Hindlimb muscle (tissue), 1 donor: ENCODE measurements around the gene HDDC2. TPM values are rescaled to one million over a fixed set of nuclear protein-coding genes. Genes with fewer than 3 reads are reported as not detected.
A peak's percentile ranks its signal among the peaks of the same experiment; 100 is the strongest.

Experiments
- DNase-seq: peaks from one replicate; pipeline ENCODE4 v3.0.0-alpha.2; 2013
- polyA plus RNA-seq: library from polyadenylated mRNA; unstranded; fragments of 120-200 nt; gene quantifications from one replicate; pipeline ENCODE4 v1.2.1, GENCODE V29; 2013; ENCODE audit not compliant: insufficient read length

Gene HDDC2
- polyA plus RNA-seq: 58.0 TPM

- DNase-seq: peak; percentile 75
These were observed at the start of gene HDDC2 for GRCh38 chr6:125301435-125302391. Gene HDDC2, minus strand, starts transcription at chr6:125301967. Its CDS starts 35 bp downstream, at chr6:125301932.

- no peak for DNase-seq
These were observed 45.3 kb upstream of the HDDC2 start for GRCh38 chr6:125346926-125347563.

- DNase-seq: peak; percentile 25
These were observed 44.6 kb upstream of the HDDC2 start for GRCh38 chr6:125346201-125346925.

DNA sequence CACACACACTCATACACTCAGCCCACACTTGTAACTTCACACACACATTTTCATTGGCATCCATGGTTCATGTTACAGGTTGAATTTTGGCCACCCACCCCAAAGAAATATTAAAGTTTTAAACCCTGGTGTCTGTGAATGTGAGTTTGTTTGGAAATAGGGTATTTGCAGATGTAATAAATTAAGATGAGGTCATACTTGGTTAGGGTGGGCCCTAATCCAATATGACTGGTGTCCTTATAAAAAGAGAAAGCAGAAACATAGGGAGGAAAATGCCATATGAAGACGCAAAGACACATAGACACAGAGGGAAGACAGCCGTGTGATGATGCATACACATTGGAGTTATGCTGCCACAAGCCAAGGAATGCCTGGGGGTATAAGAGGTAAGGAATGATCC, 39.7 kb upstream of the HDDC2 start:
- no peak for DNase-seq

- no peak for DNase-seq
These were observed 39.2 kb upstream of the HDDC2 start for GRCh38 chr6:125340991-125341390.

GRCh38 chr6:125340175-125340835, 38.5 kb upstream of the HDDC2 start:
- DNase-seq: no peak

GRCh38 chr6:125339653-125340052, 37.9 kb upstream of the HDDC2 start:
- no peak for DNase-seq

GRCh38 chr6:125338381-125338780, 36.6 kb upstream of the HDDC2 start:
- no peak for DNase-seq

DNA sequence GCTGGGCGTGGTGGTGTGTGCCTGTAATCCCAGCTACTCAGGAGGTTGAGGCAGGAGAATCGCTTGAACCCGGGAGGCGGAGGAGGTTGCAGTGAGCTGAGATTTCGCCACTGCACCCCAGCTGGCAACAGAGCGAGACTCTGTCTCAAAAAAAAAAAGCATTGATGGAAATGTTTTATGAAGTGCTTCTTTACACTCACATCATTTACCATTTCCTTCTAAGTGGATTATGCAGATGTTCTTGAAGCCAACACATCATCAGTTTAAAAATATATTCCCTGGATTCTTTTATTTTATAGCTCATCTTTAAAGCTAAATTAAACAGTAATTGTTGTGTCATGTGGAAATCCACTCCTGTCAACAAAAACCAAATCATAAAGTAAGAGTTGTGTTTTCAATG, 35.9 kb upstream of the HDDC2 start:
- DNase-seq: no peak

DNA sequence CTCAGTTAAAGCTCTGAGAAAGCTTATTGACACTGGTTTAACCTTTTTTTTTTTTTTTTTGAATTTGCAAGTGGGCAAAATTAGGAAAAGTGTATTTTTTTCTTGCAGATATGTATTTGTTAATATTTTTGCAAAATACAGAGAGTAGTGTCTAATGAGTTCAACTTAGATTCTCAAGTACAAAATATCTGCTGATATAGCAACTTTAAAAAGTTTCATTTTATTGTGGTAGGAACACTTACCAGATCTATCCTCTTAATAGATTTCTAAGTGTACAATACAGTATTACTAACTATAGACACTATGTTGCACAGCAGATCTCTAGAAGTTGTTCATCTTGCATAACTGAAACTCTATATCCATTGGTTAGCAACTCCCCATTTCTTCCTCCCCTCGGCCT, 30.9 kb upstream of the HDDC2 start:
- DNase-seq: no peak

- DNase-seq: no peak
These were observed 23.8 kb upstream of the HDDC2 start for GRCh38 chr6:125325586-125325985.

DNA sequence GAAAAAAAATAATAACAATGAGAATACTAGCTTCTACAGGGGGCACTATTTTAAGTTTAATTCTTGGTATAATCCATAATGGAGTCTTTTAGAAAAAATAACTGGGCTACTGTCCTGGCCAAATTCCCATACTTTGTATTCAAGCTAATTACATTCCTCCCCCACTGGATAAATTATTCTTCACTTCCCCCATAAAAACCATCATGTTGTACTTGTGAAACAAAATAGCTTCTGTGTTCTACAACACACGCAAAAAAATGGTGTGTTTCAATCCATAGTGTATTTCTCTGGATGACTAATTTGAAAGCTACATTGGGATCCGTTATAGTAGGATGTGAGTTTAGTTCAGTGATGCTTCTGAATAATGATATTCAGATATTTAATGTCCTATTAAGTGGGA, 21.6 kb upstream of the HDDC2 start:
- DNase-seq: no peak

DNA sequence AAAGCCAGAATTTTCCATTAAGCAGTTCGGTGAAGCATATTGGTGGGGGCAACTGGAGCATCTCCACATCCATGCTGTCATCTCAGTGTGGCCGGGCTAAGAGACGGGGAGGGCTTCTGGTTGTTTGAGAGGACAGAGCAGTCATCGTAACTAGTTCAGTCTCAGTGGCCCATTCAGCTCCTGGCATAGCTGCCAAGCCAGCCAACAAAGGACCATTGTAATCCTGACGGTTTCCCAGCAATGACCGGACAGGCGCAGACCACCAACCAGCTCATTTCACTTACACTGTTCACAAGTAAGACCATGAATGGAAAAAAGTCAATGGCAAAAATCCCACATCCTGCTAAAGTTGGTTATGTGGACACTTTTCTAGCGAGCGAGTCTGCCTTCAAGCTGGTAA, 14.9 kb upstream of the HDDC2 start:
- DNase-seq: no peak

GRCh38 chr6:125315548-125315947, 13.8 kb upstream of the HDDC2 start:
- no peak for DNase-seq

DNA sequence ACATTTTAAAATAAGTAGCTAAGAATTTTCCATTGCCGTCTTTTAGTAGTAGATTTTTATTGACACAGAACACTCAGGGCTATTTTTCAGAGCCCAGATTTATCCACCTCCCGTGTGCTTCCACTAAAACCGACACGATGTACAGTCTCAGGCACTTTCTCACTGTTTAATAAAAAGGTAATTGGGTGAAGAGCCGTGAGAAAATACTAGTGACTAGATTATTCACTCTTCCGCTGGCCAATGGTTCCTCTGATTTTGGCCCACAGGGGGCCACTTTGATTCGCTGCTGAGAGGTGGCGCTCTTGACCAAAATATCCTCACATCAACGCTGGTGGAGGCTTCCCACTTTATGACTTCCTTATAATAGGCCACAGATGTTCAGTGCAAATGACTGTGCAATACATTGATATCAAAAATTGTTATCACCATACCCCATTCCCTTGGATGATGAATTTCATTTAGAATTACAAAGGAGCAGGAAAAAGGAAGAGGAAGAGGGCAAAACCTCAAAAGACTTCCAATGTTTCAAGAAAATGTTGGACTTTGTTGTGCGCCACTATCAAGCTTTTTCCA, 12.3 kb upstream of the HDDC2 start:
- peak; percentile 75 for DNase-seq

DNA sequence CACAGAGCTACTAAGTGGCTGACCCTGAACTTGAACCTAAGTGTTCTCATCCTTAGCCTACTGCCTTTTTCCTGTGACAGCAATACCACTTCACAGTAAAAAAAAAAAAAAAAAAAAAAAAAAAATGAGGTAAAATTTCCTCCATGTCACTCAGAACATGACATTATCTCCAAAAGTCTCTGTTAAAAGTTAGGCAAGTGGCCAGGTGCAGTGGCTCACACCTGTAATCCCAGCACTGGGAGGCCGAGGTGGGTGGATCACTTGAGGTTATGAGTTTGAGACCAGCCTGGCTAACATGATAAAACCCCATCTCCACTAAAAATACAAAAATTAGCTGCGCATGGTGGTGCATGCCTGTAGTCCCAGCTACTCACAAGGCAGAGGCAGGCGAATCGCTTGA, 11.2 kb upstream of the HDDC2 start:
- no peak for DNase-seq

DNA sequence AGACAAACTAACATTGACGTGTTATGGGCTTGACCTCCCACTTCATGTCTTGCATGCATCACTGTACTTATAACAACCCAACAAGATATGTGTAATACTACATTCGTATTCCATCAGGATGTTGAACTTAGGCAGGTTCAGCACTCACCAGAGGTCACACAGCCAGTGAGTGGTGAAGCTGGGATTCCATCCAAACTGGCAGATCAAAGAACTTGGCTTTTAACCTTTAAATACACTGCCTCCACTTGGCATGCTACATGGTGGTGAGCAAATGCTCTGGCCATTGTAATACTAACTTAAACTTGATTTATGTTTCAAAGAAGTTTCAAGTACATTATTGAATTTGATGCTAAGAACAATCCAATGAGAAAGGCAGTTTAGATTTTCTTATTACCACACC, 10.7 kb upstream of the HDDC2 start:
- DNase-seq: no peak

DNA sequence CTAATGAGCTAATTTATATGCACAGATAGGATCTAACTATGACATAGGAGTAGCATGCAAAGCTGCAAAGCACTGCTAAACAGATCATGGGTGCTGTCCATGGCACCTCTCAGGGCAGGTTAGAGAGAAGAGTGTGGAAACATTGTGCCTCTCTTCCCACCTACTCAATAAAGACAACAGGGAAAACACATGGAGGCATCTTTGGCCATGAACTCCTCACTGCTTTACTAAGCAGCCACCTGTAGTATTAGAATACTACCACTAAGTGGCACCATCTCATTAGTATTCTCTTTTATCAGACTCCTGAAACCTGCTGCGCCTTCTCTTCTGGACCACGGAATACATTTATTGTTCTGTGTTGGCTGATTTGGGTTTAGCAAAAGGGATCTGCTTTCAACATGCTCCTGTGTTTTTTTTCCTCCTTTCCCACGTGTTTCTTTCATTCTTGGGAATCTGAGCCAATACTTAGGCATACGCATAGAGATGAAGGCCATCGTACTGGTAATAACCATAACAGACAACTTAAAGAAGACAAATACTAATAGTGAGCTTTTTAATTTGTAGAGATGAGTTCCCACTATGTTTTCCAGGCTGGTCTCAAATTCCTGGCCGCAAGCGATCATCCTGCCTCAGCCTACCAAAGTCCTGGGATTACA, 9.4 kb upstream of the HDDC2 start:
- peak; percentile 57 for DNase-seq

DNA sequence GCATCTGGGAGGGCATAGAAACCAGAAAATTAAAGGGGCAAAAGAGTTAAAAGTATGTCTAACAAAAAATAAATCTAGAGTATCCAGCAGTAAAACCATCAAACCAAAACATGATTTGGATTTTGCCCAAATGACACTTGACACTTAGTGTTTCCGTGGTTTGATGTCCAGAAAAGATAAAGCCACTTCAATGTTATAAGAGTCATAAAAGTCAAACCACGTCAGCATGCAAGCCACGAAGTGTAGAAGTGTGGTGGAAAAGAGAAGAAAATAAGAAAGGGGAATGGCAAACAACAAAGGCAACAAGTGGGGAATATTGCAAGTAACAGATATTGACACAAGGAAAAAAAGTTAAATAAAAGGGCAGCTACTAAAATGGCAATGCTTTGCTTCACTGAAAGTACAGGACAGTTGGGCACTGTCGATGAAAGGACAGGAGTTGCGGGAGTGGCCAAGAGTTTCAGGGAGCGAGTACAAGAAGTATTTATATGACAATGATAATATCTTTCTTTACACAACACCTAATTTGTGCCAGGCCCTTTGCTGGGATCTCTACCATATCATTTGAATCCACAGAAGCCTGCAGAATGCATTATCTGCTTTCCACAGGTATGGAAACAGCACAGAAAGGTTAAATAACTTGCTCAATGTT, 6.3 kb upstream of the HDDC2 start:
- DNase-seq: no peak

- DNase-seq: no peak
These were observed 5.5 kb upstream of the HDDC2 start for GRCh38 chr6:125307150-125307838.

GRCh38 chr6:125306756-125307149, 5.0 kb upstream of the HDDC2 start:
- no peak for DNase-seq
